GM19395 (cell line): ENCODE results near the gene COL4A2.

ENCODE experiments used
- ATAC-seq: cut with Tn5 transposase; IDR thresholded peaks from one replicate; pipeline ENCODE4 v1.9.1; 2021; ENCODE audit warnings: mild to moderate bottlenecking, moderate library complexity; ENCODE audit not compliant: unreplicated experiment

Gene COL4A2

DNA sequence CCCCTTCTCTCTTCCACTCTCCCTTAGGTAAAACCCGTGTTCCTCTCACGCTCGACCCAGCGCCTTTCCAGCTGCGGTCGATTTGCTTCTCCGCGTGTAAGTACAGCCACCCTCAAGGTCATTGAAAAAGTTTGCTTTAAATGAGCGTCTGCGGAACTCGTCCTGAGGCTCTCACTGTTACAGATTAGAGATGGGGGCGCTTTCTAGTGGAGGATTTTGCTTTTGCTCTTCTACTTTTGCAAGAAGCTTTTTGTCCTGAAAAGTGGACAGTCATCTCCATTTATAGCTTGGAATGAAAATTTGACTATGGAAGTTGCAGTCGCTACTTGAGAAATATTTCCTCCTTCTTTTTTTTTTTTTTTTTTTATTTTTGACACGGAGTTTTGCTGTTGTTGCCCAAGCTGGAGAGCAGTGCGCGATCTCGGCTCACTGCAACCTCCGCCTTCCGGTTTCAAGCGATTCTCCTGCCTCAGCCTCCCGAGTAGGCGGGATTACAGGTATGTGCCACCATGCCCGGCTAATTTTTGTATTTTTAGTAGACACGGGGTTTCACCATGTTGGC lies 255.0 kb downstream of the COL4A2 start:
- ATAC-seq = no peak
